ENCODE measurements around the gene IRGC. TPM values are rescaled to one million over a fixed set of nuclear protein-coding genes. Genes with fewer than 3 reads are reported as not detected.

Gene IRGC
- total and polyA plus RNA-seq, 9 of the 15 experiments (the other 6 are each of a cell fraction or from before 2014, with no cell fraction given) = not detected

DNA sequence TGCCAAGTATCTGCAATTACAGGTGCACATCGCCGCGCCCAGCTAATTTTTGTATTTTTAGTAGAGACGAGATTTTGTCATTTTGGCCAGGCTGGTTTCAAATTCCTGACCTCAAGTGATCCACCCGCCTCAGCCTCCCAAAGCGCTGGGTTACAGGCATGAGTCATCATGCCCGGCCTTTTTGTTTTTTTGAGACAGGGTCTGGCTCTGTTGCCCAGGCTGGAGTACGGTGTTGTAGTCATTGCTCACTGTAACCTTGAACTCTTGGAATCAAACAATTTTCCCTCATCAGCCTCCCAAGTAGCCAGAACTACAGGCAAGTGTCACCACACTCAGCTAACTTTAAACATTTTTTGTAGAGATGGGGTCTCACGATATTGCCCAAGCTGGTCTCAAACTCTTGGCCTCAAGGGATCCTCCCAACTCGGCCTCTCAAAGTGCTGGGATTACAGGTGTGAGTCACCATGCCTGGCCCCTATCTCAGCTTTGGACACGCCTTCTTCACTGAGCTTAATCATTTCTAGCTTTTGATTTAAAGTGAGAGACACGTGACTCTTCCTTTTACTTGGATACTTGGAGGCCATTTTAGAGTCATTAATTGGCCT is 4.0 kb upstream of the IRGC start (continued):
- TF ChIP-seq TFE3 (CRISPR knock-in tag; IDR thresholded peaks at IDR 0.05) (peak; percentile 67), MLX (CRISPR knock-in tag; conservative IDR thresholded peaks at IDR 0.05) (no peak), KDM2B (CRISPR knock-in tag; IDR thresholded peaks at IDR 0.05) (no peak), IRF2 (CRISPR knock-in tag; IDR thresholded peaks at IDR 0.05) (no peak), ATF7 (IDR thresholded peaks at IDR 0.05) (no peak), JUND (IDR thresholded peaks at IDR 0.05; ENCODE audit: borderline replicate concordance, low read depth, low read length) (peak; percentile 55; the same call in 1 of the 2 replicates), JUND (tag; IDR thresholded peaks at IDR 0.05; ENCODE audit: borderline replicate concordance, low read depth, low read length) (peak; percentile 75; the same call in 2 of the 3 replicates), MED1 (CRISPR knock-in tag; IDR thresholded peaks at IDR 0.05; ENCODE audit: borderline replicate concordance) (no peak), ZBTB17 (CRISPR knock-in tag; IDR thresholded peaks at IDR 0.05) (no peak), KLF13 (tag; IDR thresholded peaks at IDR 0.05; ENCODE audit: borderline replicate concordance, low read depth) (no peak), SNIP1 (IDR thresholded peaks at IDR 0.05; ENCODE audit: low read depth) (no peak), ZFP30 (CRISPR knock-in tag; IDR thresholded peaks at IDR 0.05; ENCODE audit: borderline replicate concordance) (no peak), TARDBP (IDR thresholded peaks at IDR 0.05) (no peak), RBM14 (IDR thresholded peaks at IDR 0.05; ENCODE audit: borderline replicate concordance, insufficient read depth, low read depth, low read length) (no peak), THAP12 (CRISPR knock-in tag; IDR thresholded peaks at IDR 0.05) (no peak), CREM (IDR thresholded peaks at IDR 0.05; ENCODE audit: low read depth) (no peak), ZNF280B (CRISPR knock-in tag; IDR thresholded peaks at IDR 0.05) (no peak), SAP30 (IDR thresholded peaks at IDR 0.05; ENCODE audit: borderline replicate concordance, insufficient read depth, low read depth, low read length, poor library complexity, severe bottlenecking) (no peak), NFIC (IDR thresholded peaks at IDR 0.05) (no peak)
- TF ChIP-seq, protein P1, sequence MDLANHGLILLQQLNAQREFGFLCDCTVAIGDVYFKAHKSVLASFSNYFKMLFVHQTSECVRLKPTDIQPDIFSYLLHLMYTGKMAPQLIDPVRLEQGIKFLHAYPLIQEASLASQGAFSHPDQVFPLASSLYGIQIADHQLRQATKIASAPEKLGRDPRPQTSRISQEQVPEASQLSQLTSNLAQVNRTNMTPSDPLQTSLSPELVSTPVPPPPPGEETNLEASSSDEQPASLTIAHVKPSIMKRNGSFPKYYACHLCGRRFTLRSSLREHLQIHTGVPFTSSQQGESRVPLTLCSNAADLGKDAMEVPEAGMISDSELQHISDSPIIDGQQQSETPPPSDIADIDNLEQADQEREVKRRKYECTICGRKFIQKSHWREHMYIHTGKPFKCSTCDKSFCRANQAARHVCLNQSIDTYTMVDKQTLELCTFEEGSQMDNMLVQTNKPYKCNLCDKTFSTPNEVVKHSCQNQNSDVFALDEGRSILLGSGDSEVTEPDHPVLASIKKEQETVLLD (IDR thresholded peaks at IDR 0.05) = no peak

Measured in K562 (cell line).